GM15510 (cell line): Measurements from ENCODE around the gene CHN2.

Source experiments
- POLR2A ChIP-seq: IDR thresholded peaks from 3 replicates; pipeline ENCODE4 v1.6.1; 2011; ENCODE audit warnings: borderline replicate concordance; ENCODE audit not compliant: insufficient read length; ENCODE audit errors: extremely low read depth

CHN2 gene

GRCh38 chr7:29454899-29455451, 260.4 kb downstream of the CHN2 start:
- TF ChIP-seq POLR2A, result no peak

GRCh38 chr7:29457141-29457561, 262.6 kb downstream of the CHN2 start:
- no peak for TF ChIP-seq POLR2A

DNA sequence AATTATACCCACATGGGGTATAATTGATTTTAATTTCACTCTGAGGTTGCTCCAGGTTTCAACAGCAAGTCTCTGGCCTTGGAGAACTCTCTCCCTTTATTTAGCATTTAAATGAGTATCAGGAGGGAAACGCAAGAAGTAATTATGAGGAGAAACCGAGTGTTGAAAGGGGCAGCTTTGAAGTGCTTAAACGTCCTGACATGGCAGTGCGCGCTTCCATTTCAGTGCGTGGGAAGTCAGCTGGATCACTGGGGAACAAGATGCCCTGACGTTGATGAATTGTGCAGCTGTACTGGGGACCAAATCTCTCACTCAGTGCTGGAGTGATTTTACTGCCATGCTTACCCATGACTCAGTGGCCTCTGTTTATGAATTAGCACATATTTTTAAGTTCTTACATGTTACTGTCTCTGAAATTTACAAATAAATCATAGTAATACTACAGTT, 263.0 kb downstream of the CHN2 start:
- no peak for TF ChIP-seq POLR2A

- no peak for TF ChIP-seq POLR2A
Measured at GRCh38 chr7:29458933-29459332, 264.4 kb downstream of the CHN2 start.

GRCh38 chr7:29459589-29459988, 265.0 kb downstream of the CHN2 start:
- no peak for TF ChIP-seq POLR2A

GRCh38 chr7:29461996-29462395, 267.4 kb downstream of the CHN2 start:
- no peak for TF ChIP-seq POLR2A

- no peak for TF ChIP-seq POLR2A
Measured at GRCh38 chr7:29463504-29464158, 269.1 kb downstream of the CHN2 start.

DNA sequence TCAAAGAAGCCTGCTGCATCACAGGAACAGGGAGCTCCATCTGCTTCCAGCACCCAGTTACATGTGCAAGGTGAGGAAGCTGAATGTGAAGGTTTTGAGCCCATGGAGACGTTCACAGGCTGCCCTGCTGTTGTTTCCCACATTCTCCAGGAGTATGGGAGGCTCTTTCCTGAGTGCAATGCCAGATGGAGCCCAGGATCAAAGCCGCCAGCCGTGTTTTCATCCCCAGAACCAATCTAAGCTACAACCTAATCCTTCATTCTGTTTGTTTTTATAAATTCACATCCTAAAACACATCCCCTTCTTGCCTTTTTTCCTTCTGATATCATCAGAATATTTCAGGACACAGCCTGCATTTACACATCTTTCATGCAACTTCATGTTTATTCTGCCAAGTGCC, 270.2 kb downstream of the CHN2 start:
- TF ChIP-seq POLR2A, result no peak

- no peak for TF ChIP-seq POLR2A
Measured at GRCh38 chr7:29467193-29467926, 272.8 kb downstream of the CHN2 start.

DNA sequence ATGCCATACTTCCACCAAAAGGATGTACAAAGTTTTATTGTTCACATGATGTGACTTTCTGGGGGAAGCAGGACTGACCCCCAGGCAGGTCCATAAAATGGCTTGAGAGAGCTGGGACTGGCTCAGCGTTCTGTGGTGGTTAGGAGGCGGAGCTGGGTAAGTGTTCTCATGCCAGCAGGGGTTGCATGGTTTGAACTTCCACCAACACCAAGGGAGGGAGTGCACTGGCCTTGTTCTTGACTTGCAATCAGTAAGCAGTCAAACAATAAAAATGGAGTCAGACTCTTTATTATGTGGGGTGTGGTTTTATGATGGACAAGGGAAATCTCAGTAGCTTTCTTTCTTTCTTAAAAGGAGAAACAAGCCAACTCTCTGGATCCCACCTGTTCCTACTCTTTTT, 273.6 kb downstream of the CHN2 start:
- no peak for TF ChIP-seq POLR2A

DNA sequence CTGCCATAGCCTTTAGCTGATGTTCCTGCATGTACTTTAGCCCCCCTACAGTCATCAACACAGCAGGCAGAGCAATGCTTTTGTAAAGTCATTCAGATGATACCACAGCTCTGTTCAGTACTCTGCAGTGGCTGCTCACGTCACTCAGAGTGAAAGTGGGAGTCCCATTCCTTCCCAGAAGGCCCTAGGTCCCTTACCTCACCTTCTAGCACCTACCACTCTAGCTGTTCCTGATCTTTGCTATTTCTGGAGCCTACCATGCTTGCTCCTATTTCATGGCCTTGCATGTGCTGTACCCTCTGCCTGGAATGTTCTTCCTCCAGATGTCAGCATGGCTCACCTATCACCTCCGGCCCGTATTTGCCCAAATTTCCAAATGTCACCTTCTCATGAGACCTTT, 274.7 kb downstream of the CHN2 start:
- TF ChIP-seq POLR2A, result no peak

- TF ChIP-seq POLR2A, result no peak
Measured at GRCh38 chr7:29469976-29470557, 275.5 kb downstream of the CHN2 start.

DNA sequence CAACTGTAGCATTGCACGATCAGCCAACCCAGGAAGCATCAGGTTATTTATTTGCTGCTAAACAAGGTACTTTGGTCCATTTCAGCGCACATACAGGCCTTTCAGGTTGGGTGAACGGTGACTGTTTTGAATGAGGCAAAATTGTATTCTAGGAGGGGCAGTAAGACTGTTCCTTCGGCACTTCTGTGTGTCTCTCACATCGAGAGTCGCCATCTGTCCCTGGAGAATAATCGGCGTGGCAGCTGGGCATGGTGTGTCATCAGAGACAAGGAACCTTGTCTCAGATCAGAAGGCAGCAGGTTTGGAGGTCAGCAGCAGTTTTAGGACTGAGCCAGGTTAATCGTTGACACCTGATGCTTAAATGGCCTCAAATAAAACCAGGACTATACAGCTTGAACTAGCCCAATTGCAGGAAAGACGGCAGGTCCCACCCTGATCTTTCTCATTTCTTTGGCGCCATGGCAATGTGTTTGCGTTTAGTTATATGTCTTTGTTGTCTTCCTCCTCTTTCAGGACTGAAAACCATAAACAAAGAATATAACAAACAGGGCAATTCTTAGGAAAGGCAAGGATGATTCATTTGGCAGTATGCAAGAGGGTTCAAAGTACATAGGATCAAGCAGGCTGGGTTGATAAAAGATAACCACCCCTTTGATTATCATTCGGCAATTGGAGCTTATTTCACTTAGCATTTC, 277.0 kb downstream of the CHN2 start:
- no peak for TF ChIP-seq POLR2A

DNA sequence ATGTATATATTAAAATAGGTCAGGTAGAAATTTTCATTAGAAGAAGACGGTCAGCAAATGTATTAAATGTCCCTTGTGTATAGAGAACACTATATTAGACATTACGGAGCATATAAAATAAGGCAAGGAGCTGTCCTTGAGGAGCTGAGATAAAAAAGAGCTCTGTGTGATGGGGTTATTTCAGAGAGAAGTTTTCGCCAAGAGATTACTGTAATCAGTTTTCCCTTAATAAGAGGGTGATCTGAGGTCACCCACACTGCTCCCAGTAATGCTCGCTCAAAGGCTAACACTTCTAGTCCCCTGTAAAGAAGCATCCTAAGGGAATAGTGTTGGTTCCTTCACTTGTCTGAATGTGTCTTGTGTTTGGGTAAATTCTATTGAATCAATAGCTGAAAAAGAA, 282.3 kb downstream of the CHN2 start:
- no peak for TF ChIP-seq POLR2A

- TF ChIP-seq POLR2A, result no peak
Measured at GRCh38 chr7:29478226-29478625, 283.7 kb downstream of the CHN2 start.
